ENCODE data around the gene TMEM62. TPM values are rescaled to one million over a fixed set of nuclear protein-coding genes. Genes with fewer than 3 reads are reported as not detected.
"Not testable (repeated sequence)": the region's sequence is repeated elsewhere in the genome, so short reads cannot be mapped to it uniquely, and the experiment has no call there.

Gene TMEM62
- total RNA-seq, 1 experiment from 2014 or later = 66.1 TPM

- DNase-seq (ENCODE audit: low spot score) = peak; percentile 52
These were observed 75.9 kb downstream of the TMEM62 start for GRCh38 chr15:43209059-43209824.

- no peak for DNase-seq (ENCODE audit: low spot score)
These were observed 76.9 kb downstream of the TMEM62 start for GRCh38 chr15:43210172-43210745.

GRCh38 chr15:43210807-43211206 is 77.4 kb downstream of the TMEM62 start:
- DNase-seq (ENCODE audit: low spot score) = no peak

- DNase-seq (ENCODE audit: low spot score) = no peak
These were observed 77.9 kb downstream of the TMEM62 start for GRCh38 chr15:43211224-43211735.

GRCh38 chr15:43212299-43212698 is 78.9 kb downstream of the TMEM62 start:
- no peak for DNase-seq (ENCODE audit: low spot score)

- DNase-seq (ENCODE audit: low spot score) = no peak
These were observed 79.6 kb downstream of the TMEM62 start for GRCh38 chr15:43212951-43213350.

- DNase-seq (ENCODE audit: low spot score) = no peak
These were observed 80.1 kb downstream of the TMEM62 start for GRCh38 chr15:43213466-43213865.

GRCh38 chr15:43214169-43214568 is 80.8 kb downstream of the TMEM62 start:
- no peak for DNase-seq (ENCODE audit: low spot score)

- no peak for DNase-seq (ENCODE audit: low spot score)
These were observed 81.4 kb downstream of the TMEM62 start for GRCh38 chr15:43214592-43215295.

GRCh38 chr15:43215961-43216360 is 82.6 kb downstream of the TMEM62 start:
- DNase-seq (ENCODE audit: low spot score) = no peak

- DNase-seq (ENCODE audit: low spot score) = no peak
These were observed 85.7 kb downstream of the TMEM62 start for GRCh38 chr15:43218908-43219706.

- DNase-seq (ENCODE audit: low spot score) = no peak
These were observed 86.8 kb downstream of the TMEM62 start for GRCh38 chr15:43219929-43220928.

- no peak for DNase-seq (ENCODE audit: low spot score)
These were observed 87.6 kb downstream of the TMEM62 start, which contains the start of gene EPB42 for GRCh38 chr15:43220991-43221403. Gene EPB42 (minus strand): TSS chr15:43221018. CDS start chr15:43220825, 193 bp downstream.

- DNase-seq (ENCODE audit: low spot score) = no peak
These were observed 88.0 kb downstream of the TMEM62 start for GRCh38 chr15:43221422-43221821.

- peak; percentile 84 for DNase-seq (ENCODE audit: low spot score)
These were observed 92.0 kb downstream of the TMEM62 start for GRCh38 chr15:43225201-43225949.

- not testable (repeated sequence) for DNase-seq (ENCODE audit: low spot score)
These were observed 92.5 kb downstream of the TMEM62 start for GRCh38 chr15:43225950-43226255.

- no peak for DNase-seq (ENCODE audit: low spot score)
These were observed 93.3 kb downstream of the TMEM62 start for GRCh38 chr15:43226436-43227305.

GRCh38 chr15:43229977-43230376 is 96.6 kb downstream of the TMEM62 start:
- DNase-seq (ENCODE audit: low spot score) = no peak
